GM13976 (cell line): ENCODE measurements around the gene NOD1.

Source experiments
- DNase-seq: peaks from one replicate; pipeline ENCODE4 v3.0.0; 2012; ENCODE audit warnings: low spot score
- CTCF ChIP-seq: IDR thresholded peaks from 2 replicates; pipeline ENCODE4 v1.5.1; 2012; ENCODE audit warnings: borderline replicate concordance, mild to moderate bottlenecking; ENCODE audit not compliant: insufficient read depth; ENCODE audit errors: extremely low read depth, missing control alignments, control extremely low read depth
- in situ Hi-C: fragments of 300-500 bp; cut with MboI; formaldehyde crosslinking; loops from one replicate; pipeline ENCODE4 v1.12.0; 2022; ENCODE audit warnings: low sequenced_read_pairs, mixed read lengths, inconsistent platforms; ENCODE audit not compliant: unreplicated experiment

The NOD1 gene

DNA sequence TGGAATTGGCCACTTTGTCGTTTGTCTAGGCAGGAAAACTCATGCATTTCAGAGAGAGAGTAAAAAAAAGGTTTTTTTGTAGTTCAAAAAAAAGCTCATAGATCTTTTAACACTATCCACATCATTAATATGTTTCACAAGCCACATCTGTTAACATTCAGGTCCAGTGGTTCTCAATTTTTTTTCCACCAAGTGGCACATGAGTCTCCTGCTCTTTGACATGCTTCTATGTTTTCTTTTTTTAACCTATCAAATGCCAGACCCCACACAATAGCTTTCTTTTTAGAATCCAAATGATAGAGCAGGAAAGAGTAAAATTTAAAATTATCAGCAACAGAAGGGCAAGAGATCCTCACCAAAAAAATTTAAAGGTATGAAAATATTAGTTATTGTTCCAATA, 20.3 kb downstream of the NOD1 start:
- no peak for DNase-seq
- in situ Hi-C loops = no loop called here
- TF ChIP-seq CTCF = no peak

GRCh38 chr7:30453921-30454320, 24.7 kb downstream of the NOD1 start:
- DNase-seq = no peak
- in situ Hi-C loops = no loop called here
- no peak for TF ChIP-seq CTCF

DNA sequence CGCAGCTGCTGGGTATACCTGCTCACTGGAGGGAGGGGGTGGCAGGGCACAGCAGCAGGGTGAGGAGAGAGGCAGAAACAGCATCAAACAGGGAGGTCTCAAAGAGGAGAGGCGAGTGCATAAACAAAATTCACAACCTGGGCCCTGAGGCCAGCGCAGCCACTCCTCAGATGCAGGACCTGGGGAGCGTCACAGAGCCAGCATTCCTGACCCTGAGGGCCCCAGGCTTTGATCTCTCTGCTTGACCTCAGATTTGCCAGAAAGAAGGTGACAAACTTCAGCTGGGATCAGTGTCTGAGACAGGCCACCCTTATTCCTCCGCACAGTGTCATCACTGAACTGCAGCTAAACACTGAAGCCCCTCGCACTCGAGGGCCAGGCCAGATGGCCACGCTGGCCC, 25.6 kb downstream of the NOD1 start:
- TF ChIP-seq CTCF = no peak
- no peak for DNase-seq
- in situ Hi-C loops = no loop called here

DNA sequence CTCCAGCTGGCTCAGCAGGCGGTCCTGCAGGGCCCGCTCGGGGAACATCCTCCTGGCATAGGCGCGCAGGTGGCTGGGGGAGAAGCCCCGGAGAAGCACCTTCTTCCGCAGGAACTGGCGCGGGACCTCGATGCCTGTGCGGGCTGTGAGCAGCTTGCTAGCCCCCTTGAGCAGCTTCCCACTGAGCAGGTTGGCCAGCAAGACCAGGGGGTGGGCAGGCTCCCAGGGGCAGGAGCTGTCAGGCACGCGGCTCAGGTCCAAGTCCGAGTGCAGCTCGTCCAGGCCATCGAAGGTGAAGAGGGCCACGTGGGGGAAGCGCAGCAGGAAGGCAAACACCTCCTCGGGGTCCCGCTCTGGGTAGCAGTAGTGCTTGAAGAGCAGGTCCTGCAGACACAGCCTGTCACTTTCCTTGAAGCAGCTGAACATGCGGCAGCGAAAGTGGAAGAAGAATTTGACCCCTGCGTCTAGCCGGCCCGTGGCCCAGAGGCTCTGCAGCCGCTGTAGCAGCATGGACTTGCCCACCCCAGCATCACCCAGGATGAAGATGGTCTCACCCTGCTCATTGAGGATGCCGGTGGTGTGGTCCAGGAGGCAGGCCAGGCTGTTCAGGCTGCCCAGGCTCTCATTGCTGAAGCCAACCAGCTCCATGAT, 26.2 kb downstream of the NOD1 start:
- DNase-seq = no peak
- in situ Hi-C loops = no loop called here
- TF ChIP-seq CTCF = no peak

DNA sequence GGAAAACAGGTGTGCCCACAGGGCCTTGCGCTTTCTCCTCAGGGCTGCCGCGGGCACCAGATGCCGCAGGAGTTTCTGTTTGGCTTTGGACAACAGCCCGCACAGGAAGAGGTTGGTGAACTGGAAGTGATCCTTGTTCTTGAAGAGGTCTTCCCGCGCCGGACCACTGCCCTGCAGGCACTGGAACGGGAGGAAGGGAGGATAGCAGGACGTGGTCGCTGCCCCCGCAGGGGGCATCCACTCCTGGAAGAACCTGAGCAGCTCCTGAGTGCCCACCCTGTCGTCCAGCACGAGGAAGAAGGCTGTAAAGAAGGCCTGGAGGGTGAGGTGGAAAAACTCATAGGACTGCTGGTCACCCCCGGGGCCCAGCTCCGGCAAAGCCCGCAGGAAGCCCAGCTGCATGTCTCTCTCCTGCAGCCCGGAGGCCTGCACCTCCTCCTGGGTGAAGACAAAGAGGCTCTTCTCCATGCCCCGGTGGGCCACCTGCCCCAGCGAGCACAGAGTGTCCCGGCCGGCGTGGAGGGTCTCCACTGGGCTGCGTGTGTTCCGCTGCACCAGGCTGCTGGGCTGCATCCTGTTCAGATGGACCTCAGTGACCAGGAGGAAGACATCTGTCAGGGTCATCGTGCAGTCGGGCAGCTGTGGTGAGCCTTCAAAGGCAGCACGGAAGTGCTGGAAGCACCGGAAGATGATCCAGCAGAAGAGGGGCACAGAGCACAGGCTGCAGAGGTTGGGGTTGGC, 26.9 kb downstream of the NOD1 start:
- in situ Hi-C loops = no loop called here
- no peak for TF ChIP-seq CTCF
- peak; percentile 4 for DNase-seq

GRCh38 chr7:30450983-30451497, 27.5 kb downstream of the NOD1 start:
- in situ Hi-C loops = no loop called here
- TF ChIP-seq CTCF = no peak
- peak; percentile 6 for DNase-seq
